SKM-1 (cell line): ENCODE data around the gene PRRX1.

Experiments used
- DNase-seq: peaks from one replicate; lab custom pipeline; 2025; ENCODE audit not compliant: unreplicated experiment; lab: John Stamatoyannopoulos, UW

Gene PRRX1

DNA sequence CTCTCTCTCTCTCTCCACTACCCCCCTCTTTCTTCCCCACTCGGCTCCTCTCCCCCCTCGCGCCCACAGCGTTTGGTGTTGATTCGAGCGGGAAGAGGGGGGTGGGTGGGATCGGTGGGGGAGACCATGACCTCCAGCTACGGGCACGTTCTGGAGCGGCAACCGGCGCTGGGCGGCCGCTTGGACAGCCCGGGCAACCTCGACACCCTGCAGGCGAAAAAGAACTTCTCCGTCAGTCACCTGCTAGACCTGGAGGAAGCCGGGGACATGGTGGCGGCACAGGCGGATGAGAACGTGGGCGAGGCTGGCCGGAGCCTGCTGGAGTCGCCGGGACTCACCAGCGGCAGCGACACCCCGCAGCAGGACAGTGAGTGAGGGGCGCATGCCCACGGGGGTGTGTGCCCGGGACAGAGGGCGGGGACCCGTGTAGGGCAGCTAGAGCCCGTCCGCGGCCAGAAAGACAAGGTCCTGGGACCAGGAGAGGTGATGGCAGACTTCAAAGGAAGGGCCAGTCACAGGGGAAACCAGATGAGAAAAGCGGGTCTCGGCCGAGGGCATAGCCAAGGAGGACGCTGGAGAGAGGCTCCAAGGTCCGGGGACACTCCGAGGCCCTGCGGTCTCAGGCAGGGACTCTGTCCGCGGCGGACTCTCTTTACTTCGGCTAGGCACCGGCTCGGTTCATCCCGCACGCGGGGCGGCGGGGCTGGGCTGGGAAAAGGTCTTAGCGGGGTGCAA lies at the start of gene PRRX1:
Gene PRRX1, plus strand, starts transcription at position 39 of the 735 bp plus-strand sequence. Its CDS starts 88 bp downstream, at position 127.
- no peak for DNase-seq

DNA sequence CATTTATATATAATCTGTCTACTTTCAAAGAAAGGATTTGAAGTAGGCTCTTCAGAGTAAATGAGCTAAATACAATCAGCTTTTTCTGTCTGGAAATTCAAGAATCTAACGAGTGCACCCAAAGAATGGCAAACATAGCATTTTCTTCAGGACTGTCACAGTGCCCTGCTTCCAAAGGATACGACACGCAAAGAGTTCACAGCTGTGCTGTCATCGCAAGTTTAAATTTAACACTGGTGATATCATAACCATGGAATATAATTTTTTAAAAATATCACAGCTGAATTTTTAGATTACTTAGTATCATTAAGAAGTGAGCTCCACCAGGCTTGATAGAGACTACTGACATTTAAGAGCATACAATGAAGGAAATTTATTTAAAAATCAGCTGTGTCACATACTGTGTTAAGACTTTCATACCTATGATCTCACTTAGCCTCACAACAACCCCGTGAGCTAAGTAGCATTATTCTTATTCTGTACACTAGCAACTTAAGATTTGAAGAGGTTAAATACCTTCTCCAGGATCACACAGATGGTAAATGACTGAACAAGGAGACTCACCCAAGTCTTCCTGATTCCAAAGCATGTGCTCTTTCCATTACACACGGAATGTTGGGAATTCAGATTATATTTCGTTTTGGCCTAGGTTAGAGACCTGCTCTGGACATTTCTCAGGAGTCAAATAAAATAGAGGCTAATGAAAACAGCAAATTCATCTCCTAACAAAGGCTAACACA lies 46.2 kb upstream of the PRRX1 start:
- no peak for DNase-seq

DNA sequence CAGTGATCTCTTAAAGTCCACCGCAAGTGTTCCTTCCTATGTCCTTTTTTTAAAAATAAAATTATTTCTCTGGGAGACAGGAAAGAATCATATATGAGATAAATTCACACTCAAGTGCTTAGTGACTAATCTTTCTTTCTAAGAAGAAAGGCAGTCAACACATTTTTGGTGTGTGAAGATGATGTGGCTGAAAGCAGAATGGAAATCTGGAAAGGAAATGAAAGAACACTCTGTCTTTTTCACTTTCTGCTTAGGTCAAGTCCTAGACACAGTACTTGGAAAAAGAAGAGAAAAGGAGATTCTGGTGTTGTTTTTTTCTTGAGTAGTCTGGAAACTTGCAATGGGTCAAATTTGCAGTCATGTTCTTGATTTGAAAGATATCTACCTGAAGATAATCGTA lies 45.5 kb upstream of the PRRX1 start:
- no peak for DNase-seq

DNA sequence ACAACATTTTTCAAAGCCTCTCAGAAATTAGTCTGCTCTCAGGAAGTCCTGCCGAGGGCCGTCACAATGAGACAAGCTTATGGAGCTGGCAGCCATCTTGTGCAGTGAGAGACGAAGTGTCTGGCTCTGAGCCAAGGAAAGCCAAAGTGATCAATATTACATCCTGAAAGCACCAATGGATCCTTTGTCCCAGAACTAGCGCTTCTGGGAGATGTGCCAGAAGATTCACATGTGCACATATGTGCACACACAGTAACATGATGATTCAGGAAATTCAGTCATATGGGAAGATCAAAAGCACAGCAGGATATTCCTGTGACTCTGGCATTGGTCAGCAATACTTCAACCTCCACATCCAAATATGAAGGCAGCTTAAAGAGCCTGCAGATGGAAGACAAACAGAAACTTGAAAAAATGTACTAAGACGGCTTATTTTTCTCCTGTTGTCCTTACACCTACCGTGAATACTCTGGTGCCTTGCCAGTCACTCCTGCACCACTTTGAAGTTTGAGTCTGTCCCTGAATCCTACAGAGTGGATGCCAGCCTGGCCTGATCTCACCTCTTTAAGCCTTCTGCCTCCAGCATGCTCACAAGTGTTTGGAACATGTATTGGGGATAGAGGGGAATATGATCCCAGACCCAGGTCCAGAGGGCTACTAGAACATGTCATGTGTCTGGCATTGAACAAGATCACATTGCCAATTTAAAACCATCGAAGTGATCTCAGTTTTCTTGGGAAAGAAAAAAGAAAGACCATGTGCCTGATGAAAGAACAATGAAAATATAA lies 44.5 kb upstream of the PRRX1 start:
- DNase-seq: no peak

DNA sequence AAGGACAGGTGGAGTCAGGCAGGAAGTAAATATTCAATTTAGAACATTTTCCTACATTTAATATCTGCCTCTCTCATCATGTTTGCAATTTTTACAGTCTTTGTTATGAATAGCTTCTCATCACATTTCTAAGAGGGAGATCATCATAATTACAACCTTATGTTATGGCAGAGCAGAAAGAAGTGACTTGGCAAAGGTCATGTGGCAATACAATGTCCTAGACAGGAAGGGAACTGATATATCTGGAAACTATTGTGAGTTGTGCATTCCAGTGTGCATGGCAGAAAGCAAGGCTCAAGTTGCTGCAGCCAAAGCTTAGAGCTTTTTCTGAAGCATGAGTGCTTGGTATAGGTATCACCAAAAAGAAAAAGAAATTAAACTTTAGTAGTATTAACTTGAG lies 43.8 kb upstream of the PRRX1 start:
- no peak for DNase-seq

DNA sequence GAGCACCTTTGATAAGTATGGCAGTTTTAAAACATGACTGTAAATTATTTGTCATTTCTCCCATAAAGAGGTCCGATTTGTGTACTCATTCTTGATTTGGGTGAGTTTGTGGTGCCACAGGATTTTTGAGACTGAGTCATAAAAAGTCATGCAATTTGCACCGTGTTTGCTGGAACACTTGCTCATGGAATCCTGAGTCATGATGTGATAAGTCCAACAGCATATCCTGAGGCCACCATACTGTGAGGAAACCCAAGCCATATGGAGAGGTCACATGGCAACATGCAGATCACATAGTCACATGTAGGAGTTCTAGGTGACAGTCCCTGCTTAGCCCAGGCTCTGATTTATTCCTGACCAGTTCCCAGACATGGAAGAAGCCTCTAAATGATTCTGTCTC lies 40.8 kb upstream of the PRRX1 start:
- no peak for DNase-seq

- DNase-seq: no peak
Measured at GRCh38 chr1:170624146-170624545, 39.8 kb upstream of the PRRX1 start.

DNA sequence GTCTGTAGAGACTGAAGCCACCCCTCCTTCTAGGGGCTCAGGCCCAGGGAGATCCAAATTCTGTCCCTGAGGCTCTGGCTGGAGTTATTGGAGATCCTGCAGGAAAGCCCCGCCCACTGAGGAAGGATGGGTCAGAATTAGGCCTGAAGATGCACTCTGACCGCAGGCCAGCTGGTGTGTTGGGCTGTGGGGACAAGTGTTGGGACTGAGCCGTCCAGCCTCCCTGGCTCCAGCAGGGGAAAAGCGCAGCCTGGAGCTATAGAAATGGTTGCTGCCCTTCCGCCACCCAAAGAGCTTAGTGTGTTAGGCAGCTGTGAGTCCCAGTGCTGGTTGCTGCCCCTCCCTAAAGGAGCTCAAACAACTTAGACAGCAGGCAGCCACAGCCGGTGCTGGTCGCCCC lies 33.0 kb upstream of the PRRX1 start:
- no peak for DNase-seq

DNA sequence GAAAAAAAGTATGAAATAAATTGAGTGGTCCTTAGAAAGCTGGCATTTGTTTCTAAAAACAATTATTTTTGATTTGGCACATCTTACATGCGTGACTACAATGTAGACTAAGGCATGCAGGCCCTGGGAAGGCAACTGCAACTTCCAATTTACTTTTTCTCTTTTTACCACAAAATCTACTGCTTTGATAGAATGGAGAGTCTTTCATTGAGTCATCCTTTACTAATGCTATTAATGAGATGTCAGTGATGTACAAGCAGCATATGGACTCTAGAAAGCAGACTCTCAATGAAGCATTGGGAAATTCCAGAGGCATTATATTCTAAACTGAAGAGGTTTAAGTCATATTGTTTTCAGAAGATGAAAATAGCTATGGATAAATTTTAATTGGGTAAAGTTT lies 29.6 kb upstream of the PRRX1 start:
- DNase-seq: no peak

DNA sequence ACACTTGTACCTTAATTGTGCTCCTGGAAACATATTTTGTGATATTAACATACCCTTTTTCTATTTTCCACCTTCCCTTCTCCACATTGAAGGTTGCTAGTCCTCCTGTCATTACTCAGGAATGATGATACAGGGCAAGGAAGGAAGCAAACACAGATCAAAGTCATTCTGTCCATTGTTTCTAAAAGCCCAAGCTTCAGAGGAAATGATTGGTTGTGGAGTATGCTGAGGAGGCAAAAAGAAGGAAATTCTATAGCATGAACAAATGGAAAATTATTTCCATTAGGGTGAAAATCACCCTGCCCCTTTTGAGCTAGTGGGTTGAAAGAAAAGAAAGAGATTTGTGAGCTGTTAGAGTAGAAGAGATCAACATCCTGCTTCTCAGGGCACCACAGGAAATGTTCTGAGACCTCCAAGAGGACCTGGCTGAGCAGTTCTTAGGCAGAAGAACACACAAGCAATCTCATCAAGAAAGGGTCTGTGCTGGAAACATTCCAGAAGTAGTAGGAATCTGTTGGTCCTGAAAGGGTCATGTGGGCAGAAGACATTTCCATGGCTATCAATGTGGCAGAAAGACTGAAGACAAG lies 29.0 kb upstream of the PRRX1 start:
- no peak for DNase-seq

GRCh38 chr1:170640581-170640980 lies 23.4 kb upstream of the PRRX1 start:
- DNase-seq: no peak

DNA sequence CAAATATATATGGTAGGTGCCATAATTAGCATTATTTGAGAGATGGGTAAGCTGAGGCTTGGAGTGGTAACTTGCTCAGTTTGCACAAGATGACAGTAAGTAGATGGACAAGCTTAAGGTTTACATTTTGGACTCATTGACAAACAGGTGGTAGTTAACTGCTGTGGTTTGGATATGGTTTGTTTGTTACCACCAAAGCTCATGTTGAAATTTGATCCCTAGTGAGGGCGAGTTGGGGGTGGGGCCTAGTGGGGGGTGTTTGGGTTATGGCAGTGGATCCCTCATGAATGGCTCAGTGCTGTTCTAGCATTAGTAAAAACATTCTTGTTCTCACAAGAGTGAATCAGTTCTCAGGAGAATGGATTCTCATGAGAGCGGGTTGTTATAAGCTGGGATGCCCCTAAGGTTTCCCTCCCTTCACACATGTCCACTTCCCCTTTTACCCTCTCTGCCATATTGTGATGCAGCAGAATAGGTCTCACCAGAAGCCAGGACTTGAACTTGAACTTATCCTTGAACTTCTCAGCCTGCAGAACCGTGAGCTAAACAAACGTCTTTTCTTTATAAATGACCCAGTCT lies 6.6 kb upstream of the PRRX1 start:
- no peak for DNase-seq

DNA sequence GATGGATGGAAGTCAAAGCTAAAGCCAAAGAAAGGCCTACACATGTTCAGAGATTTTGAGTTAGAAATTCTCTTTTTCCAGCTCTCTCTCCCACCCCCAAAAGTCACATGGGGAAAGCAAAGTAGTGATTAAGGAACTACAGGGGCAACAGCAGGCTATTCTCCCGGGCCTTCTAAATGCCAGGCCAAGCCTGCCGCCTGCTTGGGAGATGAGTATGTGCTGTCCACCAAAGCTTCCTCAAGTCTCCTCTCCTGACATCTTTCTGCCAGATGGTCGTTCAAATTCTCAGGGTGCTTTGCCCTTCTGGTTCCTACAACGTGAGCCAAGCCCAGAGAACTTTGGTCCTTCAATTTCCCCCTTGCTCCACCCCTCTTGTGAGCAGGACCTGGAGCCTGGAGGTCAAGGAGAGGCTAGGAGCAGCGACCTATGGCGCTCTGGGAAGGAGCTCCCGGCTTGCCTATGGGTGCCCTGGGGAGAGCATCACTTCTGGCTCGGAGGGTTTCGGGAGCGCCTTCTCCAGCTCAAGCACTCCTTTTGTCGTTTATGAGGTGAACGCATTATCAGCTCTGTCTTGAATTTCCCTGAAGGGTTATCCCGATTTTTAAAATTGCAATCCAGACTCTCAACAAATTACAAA lies 4.4 kb upstream of the PRRX1 start:
- no peak for DNase-seq

- DNase-seq: no peak
Measured at GRCh38 chr1:170660281-170660713, 3.6 kb upstream of the PRRX1 start.

DNA sequence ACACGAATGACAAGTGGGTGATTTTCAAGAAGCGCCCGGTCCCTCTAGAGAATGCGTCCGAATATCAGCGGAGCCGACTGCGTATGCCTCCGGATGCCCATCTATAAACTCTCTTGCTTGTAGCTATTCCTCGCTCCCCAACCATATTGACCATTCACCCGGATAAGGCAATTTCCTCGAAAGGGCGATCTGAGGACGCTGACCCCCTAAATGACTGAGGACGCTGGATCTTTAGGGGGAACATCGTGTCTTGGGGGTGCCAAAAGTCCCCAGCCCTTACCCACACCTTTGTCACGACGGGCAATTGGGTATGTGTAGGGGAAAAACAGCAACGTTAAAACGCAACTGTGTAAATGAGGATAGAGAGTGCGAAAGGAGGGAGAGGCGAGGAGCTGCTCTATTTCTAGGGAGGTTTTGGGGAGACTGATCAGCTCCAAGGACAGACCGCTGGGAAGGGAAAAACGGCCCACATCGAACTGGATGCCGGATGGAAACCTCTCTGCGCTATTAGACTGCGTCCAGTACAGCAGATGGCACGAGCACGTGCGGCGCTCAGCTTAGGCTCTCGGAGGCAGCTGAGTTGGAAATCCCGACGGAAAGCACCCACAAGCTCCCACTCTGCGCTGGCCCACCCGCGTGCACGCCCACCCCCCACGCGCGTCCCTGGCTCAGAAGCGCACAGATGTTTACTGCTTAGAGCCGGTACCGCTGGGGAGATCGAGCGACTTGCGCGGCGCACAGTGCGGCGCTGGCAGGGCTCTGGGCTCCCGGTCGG lies 2.9 kb upstream of the PRRX1 start:
- DNase-seq: no peak

DNA sequence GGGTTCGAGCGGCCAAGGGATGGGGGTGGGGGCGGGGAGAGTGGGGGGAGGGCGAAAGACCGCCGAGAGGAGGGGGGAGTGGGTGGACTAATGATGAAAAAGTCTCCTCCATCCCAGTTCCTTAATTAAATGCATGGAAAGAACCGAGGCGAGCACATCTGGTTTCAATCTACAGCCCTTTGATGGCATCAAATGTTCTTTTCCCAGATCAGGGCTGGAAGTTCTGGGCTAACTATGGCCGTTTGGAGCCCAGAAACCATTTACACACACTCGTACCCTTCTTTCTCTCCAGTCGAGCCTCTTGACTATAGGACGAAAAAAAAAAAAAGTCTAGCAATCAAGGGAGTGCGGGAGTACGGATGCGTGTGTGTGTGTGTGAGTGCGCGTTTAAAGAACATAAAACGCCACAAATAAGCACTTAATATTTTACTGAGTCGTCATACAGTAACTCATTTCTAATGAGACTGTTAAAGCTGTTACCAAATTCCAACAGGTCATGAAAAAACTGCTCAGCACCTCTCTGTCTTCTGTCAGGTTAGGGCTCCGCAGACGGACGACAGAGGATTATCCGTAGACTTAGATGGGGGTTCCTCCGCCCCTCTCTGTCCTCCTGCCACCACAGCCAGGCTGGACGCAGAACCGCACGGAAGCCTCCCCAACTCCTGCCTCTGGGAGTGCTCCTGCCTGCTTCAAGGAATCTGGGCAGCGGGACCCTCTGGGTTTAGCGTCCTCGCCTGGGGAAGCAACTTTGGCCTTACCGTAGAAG lies 2.1 kb upstream of the PRRX1 start:
- no peak for DNase-seq

GRCh38 chr1:170662561-170663403 lies 1.1 kb upstream of the PRRX1 start:
- DNase-seq: no peak

GRCh38 chr1:170663404-170664092 lies 383 bp upstream of the PRRX1 start:
- DNase-seq: no peak
